Endothelial cell of umbilical vein (primary cell): ENCODE results near the gene ESPNL. TPM values are rescaled to one million over a fixed set of nuclear protein-coding genes. Genes with fewer than 3 reads are reported as not detected.

ENCODE experiments used
- BruUV-seq: library from RNA; stranded (reverse); fragments of 400-500 nt; replicated peaks from 2 replicates; lab custom pipeline; 2021; lab: Mats Ljungman, UMichigan
- CTCF ChIA-PET: fragments of 300-600, 350-600 bp; sonication (Branson Sonifier 250); formaldehyde crosslinking; loops from one replicate; lab custom pipeline; 2021; ENCODE audit warnings: antibody characterized with exemption, inconsistent platforms; lab: Charles Lee
- POLR2A ChIA-PET: fragments of 300-600, 350-600 bp; sonication (Branson Sonifier 250); formaldehyde crosslinking; loops from one replicate; lab custom pipeline; 2021; ENCODE audit warnings: antibody characterized with exemption, inconsistent platforms; lab: Charles Lee
- DNase-seq: peaks from one replicate; pipeline ENCODE4 v3.0.0-alpha.2; 2011; ENCODE audit warnings: low read depth, low spot score
- FAIRE-seq: peaks from 2 replicates; lab custom pipeline; 2011; peaks lifted over from hg19 to GRCh38; lab: Jason Lieb, UNC
- H2AFZ ChIP-seq: 2 replicates; pipeline ENCODE4 v1.6.0; 2012; ENCODE audit warnings: low read depth, low read length, control low read depth, inconsistent platforms
- H3K27ac ChIP-seq: 2 replicates; pipeline ENCODE4 v1.5.1; 2011; ENCODE audit warnings: low read depth, mild to moderate bottlenecking, control low read depth, low read length, moderate library complexity; ENCODE audit not compliant: insufficient read depth
- H3K27me3 ChIP-seq, 2 experiments: 2 replicates each; pipeline versions ENCODE4 v1.6.0 to v1.6.1; 2011; ENCODE audit warnings: low read length in 2 of 2, mixed read lengths in 1 of 2; ENCODE audit not compliant: control insufficient read depth in 2 of 2, insufficient read depth in 2 of 2
- H3K36me3 ChIP-seq, 2 experiments: 2 replicates in 1 of 2; 3 replicates in 1 of 2; pipeline ENCODE4 v1.5.1; 2011; ENCODE audit warnings: low read length in 2 of 2, mild to moderate bottlenecking in 1 of 2, moderate library complexity in 1 of 2; ENCODE audit not compliant: control insufficient read depth in 2 of 2, insufficient read depth in 2 of 2; ENCODE audit errors: extremely low read depth in 1 of 2
- H3K4me1 ChIP-seq: 3 replicates; pipeline ENCODE4 v1.5.1; 2011; ENCODE audit warnings: mild to moderate bottlenecking, low read length; ENCODE audit not compliant: control insufficient read depth, insufficient read depth; ENCODE audit errors: extremely low read depth
- H3K4me2 ChIP-seq: 2 replicates; pipeline ENCODE4 v1.6.1; 2011; ENCODE audit warnings: low read length, control low read depth, mixed read lengths; ENCODE audit not compliant: insufficient read depth
- H3K4me3 ChIP-seq, 3 experiments: fragments of 200-600 bp in 1 of 3; sonication (generic), shearing (Covaris generic) in 1 of 3; replicated peaks in 1 of 3; 2 replicates each; pipeline ENCODE4 v1.5.1; 2011 to 2016; ENCODE audit warnings: control low read depth in 3 of 3, low read length in 3 of 3, mild to moderate bottlenecking in 2 of 3, inconsistent platforms in 1 of 3, low read depth in 1 of 3, moderate library complexity in 1 of 3; ENCODE audit not compliant: insufficient read depth in 1 of 3
- H3K79me2 ChIP-seq: 2 replicates; pipeline ENCODE4 v1.6.0; 2012; ENCODE audit warnings: low read length, inconsistent platforms; ENCODE audit not compliant: control insufficient read depth, insufficient read depth
- H3K9ac ChIP-seq: replicated peaks from 2 replicates; pipeline ENCODE3; 2011; ENCODE audit warnings: low read length, control low read depth; ENCODE audit not compliant: insufficient read depth; ENCODE audit errors: extremely low read depth
- H3K9me1 ChIP-seq: replicated peaks from 3 replicates; pipeline ENCODE4 v1.6.0; 2011; ENCODE audit warnings: mild to moderate bottlenecking, low read length; ENCODE audit not compliant: control insufficient read depth, insufficient read depth; ENCODE audit errors: extremely low read depth
- H3K9me3 ChIP-seq: replicated peaks from 2 replicates; pipeline ENCODE4 v1.5.1; 2012; ENCODE audit warnings: low read length, inconsistent platforms; ENCODE audit not compliant: control insufficient read depth, insufficient read depth
- H4K20me1 ChIP-seq: replicated peaks from 2 replicates; pipeline ENCODE3; 2011; ENCODE audit warnings: mild to moderate bottlenecking, low read length; ENCODE audit not compliant: control insufficient read depth, insufficient read depth; ENCODE audit errors: extremely low read depth
- CTCF ChIP-seq, 2 donors: IDR thresholded peaks; 1 replicate in 1 of 2; 2 replicates in 1 of 2; pipeline ENCODE4 v1.5.1; 2011; ENCODE audit warnings: low read length in 2 of 2, mild to moderate bottlenecking in 2 of 2, moderate library complexity in 2 of 2, control low read depth in 1 of 2, inconsistent platforms in 1 of 2, low read depth in 1 of 2; ENCODE audit not compliant: insufficient read depth in 1 of 2; ENCODE audit errors: extremely low read depth in 1 of 2
- EZH2 ChIP-seq: IDR thresholded peaks from 2 replicates; pipeline ENCODE4 v1.6.1; 2012; ENCODE audit warnings: borderline replicate concordance, low read depth, mild to moderate bottlenecking, moderate library complexity, low read length, inconsistent platforms; ENCODE audit not compliant: severe bottlenecking
- FOS ChIP-seq: IDR thresholded peaks from 2 replicates; pipeline ENCODE4 v1.6.1; 2011; ENCODE audit warnings: mild to moderate bottlenecking, low read length, moderate library complexity, borderline replicate concordance; ENCODE audit not compliant: insufficient read depth
- GATA2 ChIP-seq: IDR thresholded peaks from 2 replicates; pipeline ENCODE4 v1.7.0; 2011; ENCODE audit warnings: low read depth, mild to moderate bottlenecking, moderate library complexity, mixed read lengths, low read length; ENCODE audit not compliant: insufficient read length, insufficient read depth
- JUN ChIP-seq: IDR thresholded peaks from 2 replicates; pipeline ENCODE4 v1.6.1; 2011; ENCODE audit warnings: borderline replicate concordance, low read depth; ENCODE audit not compliant: insufficient read length, insufficient read depth
- dilution Hi-C: fragments of 300-500 bp; cut with MboI; formaldehyde crosslinking; loops from one replicate; pipeline ENCODE4 v1.15.0; 2019; ENCODE audit warnings: low sequenced_read_pairs; ENCODE audit not compliant: extremely low pct_ligation_motif_present
- intact Hi-C: fragments of 100-400 bp; cut with micrococcal nuclease; formaldehyde crosslinking; loops from one replicate; pipeline ENCODE4 v1.10.0; 2022
- polyA plus RNA-seq, 4 experiments: library from polyadenylated mRNA; depleted of rRNA in 3 of 4; stranded (reverse) in 3 of 4; unstranded in 1 of 4; fragments of >200 nt; gene quantifications; 2 replicates each; pipeline versions ENCODE4 v1.2.1 to v1.2.3, GENCODE V29; 2011 to 2012; ENCODE audit warnings: missing spikeins in 1 of 4
- total RNA-seq: library from RNA; stranded (reverse); gene quantifications from 2 replicates; pipeline ENCODE4 v1.2.3, GENCODE V29; 2021

ESPNL gene
- total and polyA plus RNA-seq, 2 donors (not counting 3 experiments of a cell fraction or from before 2014, with no cell fraction given) = not detected

DNA sequence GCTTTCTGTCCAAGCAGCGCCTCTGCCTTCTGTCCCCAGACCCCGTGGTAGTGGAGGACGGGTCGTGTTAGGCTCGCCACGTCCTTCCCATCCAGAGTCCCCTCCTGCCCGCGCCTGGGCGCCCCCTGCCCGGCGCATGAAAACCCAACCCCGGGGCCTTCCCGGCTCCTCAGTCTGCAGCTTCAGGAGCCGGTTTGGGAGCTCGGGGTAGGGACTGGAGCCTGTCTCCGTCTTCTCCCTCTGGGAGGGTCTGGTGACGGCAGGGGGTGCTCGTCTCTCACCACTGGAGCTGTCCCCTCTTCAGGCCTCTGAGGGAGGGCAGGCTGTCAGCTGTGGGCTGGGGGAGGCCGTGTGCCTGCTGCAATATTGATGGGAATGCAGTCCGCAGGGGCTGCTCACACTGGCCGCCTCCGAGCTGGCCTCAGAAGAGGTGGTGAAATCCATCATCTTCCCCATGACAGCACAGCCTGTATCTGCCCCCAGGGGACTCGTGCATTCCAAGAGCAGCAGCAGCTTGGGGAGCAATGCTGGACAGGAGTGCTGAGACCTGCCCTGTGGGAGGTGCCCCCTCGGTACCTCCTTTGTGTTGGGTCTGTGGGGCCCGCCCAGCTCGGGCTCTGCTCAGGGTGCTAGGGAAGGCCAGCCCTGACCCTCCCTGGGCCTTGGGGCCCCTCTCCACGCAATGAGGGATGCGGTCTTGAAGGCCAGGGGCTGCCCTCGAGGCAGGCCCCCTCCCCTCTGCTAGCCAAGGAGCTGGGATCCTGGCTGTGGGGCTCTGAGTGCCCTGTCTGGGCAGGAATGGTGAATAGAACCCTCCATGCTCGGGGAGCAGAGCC lies 20.5 kb downstream of the ESPNL start:
- no peak overlapping the region for H3K4me2 ChIP-seq
- FAIRE-seq = no peak
- no peaks in the 10 kb centered on the region for H3K9me1 ChIP-seq
- dilution Hi-C loops = no loop called here
- no peak for DNase-seq
- no peaks in the 10 kb centered on the region for H4K20me1 ChIP-seq
- H3K9me3 ChIP-seq = no peaks in the 10 kb centered on the region
- ChIA-PET POLR2A (no interaction called here), CTCF (interaction anchor here (1.3 to 2.4 kb wide), 2 partner anchors 12 to 143 kb away, joined by 3 to 22 read pairs; no protein-coding TSS in a partner anchor)
- no peak overlapping the region for H3K27ac ChIP-seq
- no peak overlapping the region for H2AFZ ChIP-seq
- no TSS peak for BruUV-seq
- no peak for TF ChIP-seq JUN
- peak in 1 of 2 donors; percentile 31 for TF ChIP-seq CTCF (IDR thresholded peaks at IDR 0.05; ENCODE audit: extremely low read depth in 1 of 2, insufficient read depth in 1 of 2, low read depth in 1 of 2, low read length in 2 of 2)
- TF ChIP-seq FOS = no peak
- no peak for TF ChIP-seq EZH2
- no peak for TF ChIP-seq GATA2
- H3K9ac ChIP-seq = no peak overlapping the region
- peaks cover 1 to 2% of the 10 kb centered on the region in 2 experiments for H3K27me3 ChIP-seq
- no peaks in the 10 kb centered on the region for H3K4me1 ChIP-seq
- intact Hi-C loops = no loop called here
- no peaks in the 10 kb centered on the region for H3K79me2 ChIP-seq
- no peaks in the 10 kb centered on the region for H3K36me3 ChIP-seq
- H3K4me3 ChIP-seq = no peak overlapping the region
